Measurements from ENCODE around the gene APOC1. TPM values are rescaled to one million over a fixed set of nuclear protein-coding genes. Genes with fewer than 3 reads are reported as not detected.

The APOC1 gene
- polyA plus RNA-seq, 3 donors: 33.9 to 42.9 (median 40.3) TPM

DNA sequence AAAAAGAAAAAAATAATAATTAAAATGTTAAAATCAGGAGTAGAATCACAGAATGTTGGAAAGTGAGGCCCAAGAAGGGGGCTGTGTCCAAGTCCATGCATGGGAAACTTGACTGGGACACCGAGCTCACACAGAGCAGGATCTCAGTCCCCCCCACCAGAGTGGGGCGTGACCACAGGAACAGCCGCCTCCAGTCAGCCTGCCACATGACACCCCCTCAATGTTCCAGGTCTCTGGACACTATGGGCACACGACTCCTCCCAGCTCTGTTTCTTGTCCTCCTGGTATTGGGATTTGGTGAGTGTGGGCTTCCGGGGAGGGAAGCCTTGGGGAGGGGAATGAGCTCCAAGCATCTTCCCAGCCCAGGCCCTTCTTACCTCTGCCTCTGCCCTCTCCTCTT, 33.8 kb downstream of the APOC1 start:
- WGBS, 3 donors: 78 to 88% (median 83%) methylated on average over 5 of the region's 5 CpGs
- no peak overlapping the region for H3K27ac ChIP-seq (ENCODE audit: low read depth, low read length)

DNA sequence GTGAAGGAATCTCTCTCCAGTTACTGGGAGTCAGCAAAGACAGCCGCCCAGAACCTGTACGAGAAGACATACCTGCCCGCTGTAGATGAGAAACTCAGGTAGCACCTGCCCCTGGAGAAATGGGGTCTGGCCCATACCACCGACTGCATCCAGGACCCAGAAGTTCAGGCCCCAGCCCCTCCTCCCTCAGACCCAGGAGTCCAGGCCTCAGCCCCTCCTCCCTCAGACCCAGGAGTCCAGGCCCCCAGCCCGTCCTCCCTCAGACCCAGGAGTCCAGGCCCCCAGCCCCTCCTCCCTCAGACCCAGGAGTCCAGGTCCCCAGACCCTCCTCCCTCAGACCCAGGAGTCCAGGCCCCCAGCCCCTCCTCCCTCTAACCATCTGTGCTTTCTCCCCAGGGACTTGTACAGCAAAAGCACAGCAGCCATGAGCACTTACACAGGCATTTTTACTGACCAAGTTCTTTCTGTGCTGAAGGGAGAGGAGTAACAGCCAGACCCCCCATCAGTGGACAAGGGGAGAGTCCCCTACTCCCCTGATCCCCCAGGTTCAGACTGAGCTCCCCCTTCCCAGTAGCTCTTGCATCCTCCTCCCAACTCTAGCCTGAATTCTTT, 34.5 kb downstream of the APOC1 start:
- no peak overlapping the region for H3K27ac ChIP-seq (ENCODE audit: low read depth, low read length)
- 86 to 92% (median 90%) methylated on average over 4 to 5 of the region's 5 CpGs for WGBS, 3 donors

DNA sequence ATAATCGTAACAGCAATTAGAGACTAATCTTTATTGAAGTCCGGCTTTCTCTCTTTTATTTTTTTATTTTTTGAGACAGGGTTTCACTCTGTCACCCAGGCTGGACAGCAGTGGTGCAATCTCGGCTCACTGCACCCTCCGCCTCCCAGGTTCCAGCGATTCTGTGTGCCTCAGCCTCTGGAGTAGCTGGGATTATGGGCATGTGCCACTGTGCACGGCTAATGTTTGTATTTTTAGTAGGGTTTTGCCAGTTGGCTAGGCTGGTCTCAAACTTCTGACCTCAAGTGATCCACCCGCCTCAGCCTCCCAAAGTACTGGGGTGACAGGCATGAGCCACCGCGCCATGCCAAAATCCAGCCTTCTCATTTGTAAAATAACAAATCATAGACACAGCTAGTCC, 35.1 kb downstream of the APOC1 start:
- WGBS, 3 donors: 69 to 88% (median 87%) methylated on average over 9 of the region's 9 CpGs
- no peak overlapping the region for H3K27ac ChIP-seq (ENCODE audit: low read depth, low read length)

- no peak overlapping the region for H3K27ac ChIP-seq (ENCODE audit: low read depth, low read length)
- WGBS, 3 donors: 31 to 61% (median 52%) methylated on average over 13 of the region's 13 CpGs
Measured at GRCh38 chr19:44951179-44952159, 37.1 kb downstream of the APOC1 start.

DNA sequence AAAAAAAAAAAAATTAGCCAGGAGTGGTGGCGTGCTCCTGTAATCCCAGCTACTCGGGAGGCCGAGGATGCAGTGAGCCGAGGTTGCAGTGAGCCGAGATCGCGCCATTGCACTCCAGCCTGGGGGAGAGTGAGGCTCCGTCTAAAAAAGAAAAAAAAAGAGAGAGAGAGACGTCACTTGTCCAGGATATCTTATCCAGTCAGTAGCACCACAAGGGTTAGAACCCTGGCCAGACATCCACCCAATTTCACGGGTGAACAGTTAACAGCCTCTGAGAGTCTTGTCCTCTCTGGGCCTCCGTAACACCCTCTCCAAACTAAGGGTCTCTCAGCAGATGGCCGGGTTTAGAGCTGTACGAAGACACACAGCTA, 39.9 kb downstream of the APOC1 start:
- 19 to 36% (median 28%) methylated on average over 13 of the region's 13 CpGs for WGBS, 3 donors
- H3K27ac ChIP-seq (ENCODE audit: low read depth, low read length): no peak overlapping the region

- peak within 1 kb of the TSS; percentile 89 for H3K27ac ChIP-seq (ENCODE audit: low read depth, low read length)
- 0 to 1% (median 1%) methylated on average over 59 to 65 of the region's 65 CpGs for WGBS, 3 donors
Measured at GRCh38 chr19:44954649-44955504, 40.5 kb downstream of the APOC1 start, which contains the start of gene CLPTM1. CLPTM1 (plus strand) TSS chr19:44955380; CDS start chr19:44955396, 16 bp downstream.

DNA sequence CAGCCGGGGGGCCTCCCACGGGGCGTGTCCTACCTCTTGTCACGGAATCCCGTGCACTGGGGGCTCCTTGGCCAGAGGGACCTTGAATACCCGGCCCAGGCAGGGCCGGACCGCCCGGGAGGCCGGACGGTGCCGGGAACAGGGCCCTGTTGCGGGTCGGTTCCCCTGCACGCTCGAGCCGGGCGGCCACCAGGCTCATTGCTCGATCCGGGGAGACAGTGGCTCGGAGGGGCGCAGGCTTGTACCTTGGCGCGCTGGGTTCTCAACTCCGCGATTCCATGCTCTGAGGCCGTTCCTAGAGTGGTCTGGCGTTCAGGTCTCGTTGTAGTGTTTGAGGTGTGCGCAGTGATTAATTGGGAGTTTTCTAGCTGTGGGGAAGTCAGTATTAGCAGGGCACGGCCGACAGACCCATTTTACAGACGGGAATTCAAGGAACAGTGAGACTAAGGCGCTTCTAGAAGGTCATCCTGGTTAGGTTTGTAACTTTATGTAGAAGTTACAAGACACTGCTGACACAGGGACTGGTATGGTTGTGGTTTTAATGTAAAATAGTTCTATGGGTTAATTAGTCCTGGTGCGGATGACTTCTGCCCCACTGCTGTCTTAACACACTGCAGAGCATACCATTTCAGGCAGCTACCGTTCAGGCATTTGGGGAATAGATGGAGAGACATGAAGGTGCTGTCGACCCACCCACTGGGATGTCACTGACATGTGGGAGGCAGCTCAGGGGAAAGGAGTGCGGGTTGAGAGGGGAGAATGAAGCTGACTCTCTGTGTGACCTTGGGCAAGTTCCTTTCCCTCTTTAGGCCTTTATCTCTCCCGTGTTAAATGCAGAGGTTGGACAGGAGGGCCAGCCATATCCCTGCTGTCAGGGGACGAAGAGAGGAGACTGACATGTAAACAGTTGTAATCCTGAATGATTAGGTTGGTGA, 41.4 kb downstream of the APOC1 start:
- H3K27ac ChIP-seq (ENCODE audit: low read depth, low read length): no peak overlapping the region
- WGBS, 3 donors: 2 to 4% (median 3%) methylated on average over 39 to 40 of the region's 40 CpGs

- WGBS, 3 donors: 61 to 80% (median 78%) methylated on average over 7 of the region's 7 CpGs
- H3K27ac ChIP-seq (ENCODE audit: low read depth, low read length): no peak overlapping the region
Measured at GRCh38 chr19:44957526-44957925, 43.1 kb downstream of the APOC1 start.

GRCh38 chr19:44958090-44958489, 43.7 kb downstream of the APOC1 start:
- 75 to 80% (median 79%) methylated on average over 8 to 9 of the region's 9 CpGs for WGBS, 3 donors
- no peak overlapping the region for H3K27ac ChIP-seq (ENCODE audit: low read depth, low read length)

DNA sequence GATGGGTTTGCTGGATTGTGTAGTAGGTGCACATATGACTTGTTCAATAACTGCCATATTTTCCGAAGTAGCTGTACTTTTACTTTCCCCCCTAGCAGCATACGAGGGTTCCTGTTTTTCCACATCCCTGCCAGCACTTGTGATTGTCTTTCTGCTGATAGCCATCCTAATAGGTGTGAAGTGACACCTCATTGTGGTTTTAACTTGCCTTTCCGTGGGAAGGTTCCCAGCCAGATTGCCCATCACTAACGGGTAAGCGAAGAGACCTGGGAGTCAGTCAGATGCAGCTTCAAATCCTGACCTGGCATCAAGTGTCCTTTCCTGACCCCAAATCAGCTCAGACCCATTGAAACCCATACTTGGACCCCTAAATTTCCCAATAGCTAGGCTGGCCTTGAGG, 45.3 kb downstream of the APOC1 start:
- WGBS, 3 donors: 73 to 78% (median 76%) methylated on average over 5 of the region's 5 CpGs
- no peak overlapping the region for H3K27ac ChIP-seq (ENCODE audit: low read depth, low read length)

DNA sequence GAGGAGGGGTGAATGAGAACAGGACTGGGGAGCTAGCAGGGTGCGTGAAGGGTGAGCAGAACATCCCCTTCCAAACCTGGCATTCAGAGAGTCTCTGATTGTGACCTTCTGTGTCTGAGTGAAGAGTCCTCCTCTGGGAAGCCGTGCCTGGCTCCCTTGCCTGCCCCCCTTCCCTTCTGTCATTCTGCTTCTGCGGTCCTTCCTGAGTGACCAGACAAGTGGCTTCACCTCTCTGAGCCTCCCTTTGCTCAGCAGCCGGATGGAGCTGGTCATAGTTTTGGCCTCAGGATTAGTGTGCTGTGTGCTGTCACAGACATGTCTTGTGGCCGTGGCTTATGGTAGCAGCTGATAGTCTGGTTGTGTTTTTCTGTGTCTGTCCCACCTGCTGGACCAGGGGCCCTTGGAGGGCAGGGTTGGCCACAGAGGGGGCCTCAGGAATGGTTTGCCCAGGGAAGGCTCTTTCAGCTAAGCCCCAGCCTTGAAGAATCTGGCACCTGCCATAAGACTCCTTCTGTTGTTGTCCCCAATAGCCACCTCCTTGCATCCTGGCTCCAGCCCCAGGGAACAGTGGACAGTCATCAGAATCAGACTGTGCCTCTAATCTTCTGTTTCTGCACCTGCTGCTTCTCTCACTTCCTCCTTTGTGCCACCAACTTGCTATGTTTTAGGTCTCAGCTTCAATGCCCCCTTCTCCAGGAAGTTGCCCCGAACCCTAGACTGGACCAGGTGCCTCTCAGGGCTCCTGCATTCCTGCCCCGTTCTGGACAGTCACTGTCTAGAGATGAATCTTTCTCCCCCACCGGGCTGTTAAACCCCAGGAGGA, 46.7 kb downstream of the APOC1 start:
- no peak overlapping the region for H3K27ac ChIP-seq (ENCODE audit: low read depth, low read length)
- WGBS, 3 donors: 76 to 84% (median 80%) methylated on average over 8 of the region's 8 CpGs

GRCh38 chr19:44961821-44962220, 47.4 kb downstream of the APOC1 start:
- 89 to 93% (median 90%) methylated on average over 8 of the region's 8 CpGs for WGBS, 3 donors
- no peak overlapping the region for H3K27ac ChIP-seq (ENCODE audit: low read depth, low read length)

DNA sequence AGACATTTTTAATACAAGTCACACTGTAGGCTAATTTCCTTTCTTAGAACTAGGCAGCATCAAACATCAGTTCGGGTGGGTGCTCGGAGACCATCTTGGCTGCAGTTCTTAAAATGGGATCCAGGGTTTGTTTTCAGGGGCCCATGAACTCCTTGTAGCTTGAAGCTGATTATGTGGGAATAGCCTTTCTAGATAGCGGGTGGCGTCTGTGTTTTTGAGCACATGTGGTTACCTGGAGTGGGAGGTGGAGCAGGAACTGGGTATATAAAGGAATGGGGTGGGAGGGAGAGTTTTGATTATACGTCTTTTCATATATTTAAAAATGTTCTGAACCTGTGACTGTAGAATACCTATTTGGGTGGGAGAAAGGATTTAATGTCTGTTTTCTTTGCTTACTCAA, 53.7 kb downstream of the APOC1 start:
- no peak overlapping the region for H3K27ac ChIP-seq (ENCODE audit: low read depth, low read length)
- WGBS, 3 donors: 91 to 92% (median 91%) methylated on average over 5 of the region's 5 CpGs

- no peak overlapping the region for H3K27ac ChIP-seq (ENCODE audit: low read depth, low read length)
- WGBS, 3 donors: 86 to 92% (median 90%) methylated on average over 4 of the region's 4 CpGs
Measured at GRCh38 chr19:44968670-44969069, 54.3 kb downstream of the APOC1 start.
